A172 (cell line): ENCODE data around the gene PKP3. TPM values are rescaled to one million over a fixed set of nuclear protein-coding genes. Genes with fewer than 3 reads are reported as not detected.

ENCODE experiments used
- DNase-seq: peaks from one replicate; pipeline ENCODE4 v3.0.0-alpha.2; 2015; ENCODE audit warnings: low spot score
- total RNA-seq: library from RNA; depleted of rRNA; stranded (reverse); fragments of >200 nt; shearing (Covaris generic); gene quantifications from 2 replicates; pipeline ENCODE4 v1.2.3, GENCODE V29; 2014; rRNA removed

Gene PKP3
- total RNA-seq, 1 experiment from 2014 or later: 44.0 TPM

DNA sequence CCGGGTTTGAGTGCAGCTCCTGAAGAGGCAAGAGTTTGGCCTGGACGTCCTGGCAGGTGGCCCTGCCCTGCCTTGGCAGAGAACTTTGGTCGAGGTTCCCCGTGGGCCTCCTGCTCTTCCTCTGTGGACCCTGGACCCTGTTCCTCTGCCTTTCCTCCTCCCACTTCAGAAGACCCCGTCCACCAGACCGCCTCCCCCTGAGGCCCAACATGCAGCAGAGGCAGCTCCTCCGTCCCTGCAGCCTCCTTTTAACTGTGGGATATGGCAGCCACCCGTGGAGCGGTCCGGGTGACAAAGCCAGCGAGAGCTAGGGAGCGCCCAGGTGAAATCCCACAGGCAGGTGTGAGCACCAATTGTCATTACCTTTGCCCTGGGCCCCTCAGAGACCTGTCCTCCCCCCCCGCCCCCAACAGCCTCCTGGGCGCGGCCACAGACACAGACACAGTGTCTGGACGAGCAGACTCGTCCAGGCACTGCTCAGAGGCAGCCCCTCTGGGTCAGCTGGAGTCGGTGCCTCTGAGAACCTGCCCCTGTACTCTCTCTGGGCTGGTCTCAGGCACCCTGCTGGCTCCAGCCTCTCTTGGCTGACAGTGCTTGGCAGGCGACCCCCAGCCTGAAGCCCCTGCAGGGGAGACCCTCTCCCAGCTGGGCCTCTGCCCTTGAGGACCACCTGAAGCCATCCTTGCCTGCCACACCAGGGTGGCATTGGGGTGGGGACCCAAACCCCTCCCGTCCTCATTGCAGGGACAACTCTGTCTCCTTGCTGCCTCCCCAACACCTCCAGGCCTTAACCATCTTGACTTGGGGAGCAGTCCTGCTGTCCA, 52.0 kb downstream of the PKP3 start:
- no peak for DNase-seq

- no peak for DNase-seq
Observed at GRCh38 chr11:446891-447290, 52.9 kb downstream of the PKP3 start.

DNA sequence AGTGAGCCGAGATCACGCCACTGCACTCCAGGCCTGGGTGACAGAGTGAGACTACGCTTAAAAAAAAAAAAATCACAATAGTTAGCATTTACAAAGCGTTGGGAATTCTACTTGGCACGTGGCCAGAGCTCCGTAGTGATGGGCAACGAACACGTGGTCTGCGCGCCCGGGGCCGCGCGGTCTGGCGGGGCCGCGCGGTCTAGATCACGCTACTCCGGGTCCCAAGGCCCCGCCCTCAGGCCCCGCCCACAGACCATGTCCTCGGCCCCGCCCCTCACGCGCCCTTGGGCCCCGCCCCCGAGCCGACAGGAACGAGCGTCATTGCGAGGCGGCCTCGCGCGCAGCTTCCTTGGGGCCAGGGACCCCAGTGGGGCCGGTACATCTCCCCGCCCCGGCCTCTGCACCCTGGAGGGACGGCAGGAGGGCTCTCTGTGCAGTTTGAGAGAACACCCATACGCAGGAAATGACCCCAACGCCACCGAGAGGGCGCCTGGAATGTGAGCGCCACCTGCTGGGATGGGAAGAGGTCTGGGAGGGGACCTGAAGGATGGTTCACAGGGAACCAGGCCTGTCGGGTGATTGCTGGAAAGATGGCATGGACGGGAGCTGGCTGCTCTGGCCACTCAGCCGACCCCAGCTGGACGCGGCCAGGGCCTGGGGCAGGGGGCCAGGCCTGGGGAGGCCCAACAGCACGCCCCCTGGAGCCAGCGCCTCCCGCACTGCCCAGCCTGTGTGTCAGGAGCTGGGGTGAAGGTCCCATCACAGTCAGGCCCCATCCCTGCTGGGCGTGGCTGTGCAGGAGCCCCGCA, 54.1 kb downstream of the PKP3 start:
- peak; percentile 88 for DNase-seq

GRCh38 chr11:449889-450808, 56.1 kb downstream of the PKP3 start, which contains the start of gene PTDSS2:
PTDSS2 (plus strand) TSS chr11:450279; CDS start chr11:450456, 177 bp downstream.
- peak; percentile 91 for DNase-seq

DNA sequence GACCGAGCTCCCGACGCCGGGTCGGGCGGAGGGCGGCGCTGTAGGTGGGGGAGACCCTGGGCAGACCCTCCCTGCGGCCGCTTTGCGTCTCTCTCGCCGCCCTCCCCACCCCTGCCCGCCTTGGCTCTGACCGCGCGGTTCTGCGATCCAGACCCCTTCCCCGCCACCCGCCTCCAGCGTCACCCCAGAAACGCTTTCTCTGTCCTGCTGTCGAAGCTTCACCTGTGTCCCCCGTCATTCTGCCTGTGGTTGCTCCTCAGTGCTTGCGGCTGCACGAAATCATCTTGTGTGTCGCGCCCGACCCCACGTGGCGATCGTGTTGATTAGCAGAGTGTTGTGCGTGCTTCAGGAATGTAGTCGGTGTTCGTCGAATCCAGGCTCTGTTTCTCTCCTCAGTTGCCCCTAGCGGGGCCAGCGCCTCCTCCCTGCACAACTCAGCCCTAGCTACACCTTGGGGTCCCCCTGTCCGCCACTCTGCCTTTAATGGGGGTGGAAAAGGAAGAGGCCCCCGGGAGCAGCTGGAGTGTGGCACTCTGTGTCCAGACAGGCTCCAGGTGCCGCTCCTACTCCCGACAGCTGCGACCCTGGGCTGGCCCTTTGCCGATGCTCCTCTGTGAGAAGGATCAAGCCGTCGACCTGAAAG, 56.9 kb downstream of the PKP3 start:
- DNase-seq: peak; percentile 52

- no peak for DNase-seq
Observed at GRCh38 chr11:451738-452137, 57.7 kb downstream of the PKP3 start.

GRCh38 chr11:452203-452744, 58.3 kb downstream of the PKP3 start:
- DNase-seq: no peak

- DNase-seq: no peak
Observed at GRCh38 chr11:452916-453527, 59.0 kb downstream of the PKP3 start.

DNA sequence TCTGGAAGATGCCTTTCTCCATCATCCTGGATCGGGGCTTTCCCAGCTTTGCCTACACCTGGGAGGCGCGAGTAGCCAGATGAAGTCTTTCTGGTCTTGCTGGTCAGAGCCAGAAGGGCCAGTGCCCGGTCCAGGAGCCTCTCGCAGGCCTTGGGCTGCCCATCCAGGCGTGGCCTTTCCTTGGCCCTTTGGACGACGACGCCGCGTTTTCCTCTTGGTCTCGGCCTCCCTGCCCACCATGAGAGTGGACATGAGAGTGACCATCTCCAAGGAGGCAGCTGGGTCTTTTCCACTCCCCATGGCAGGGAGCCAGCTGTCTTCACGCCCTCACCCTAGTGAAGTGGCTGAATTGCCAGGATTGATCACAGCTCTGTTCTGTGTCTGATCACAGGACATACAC, 59.6 kb downstream of the PKP3 start:
- no peak for DNase-seq

- DNase-seq: no peak
Observed at GRCh38 chr11:454043-454442, 60.0 kb downstream of the PKP3 start.

Other genes starting within 250 kb of the PKP3 start
- gene SCGB1C1, start 201.1 kb upstream of the PKP3 start, total RNA-seq: not detected in 2 replicates
- gene BET1L, start 186.8 kb upstream of the PKP3 start, total RNA-seq: 11.9 and 29.8 TPM in 2 replicates
- gene RIC8A, start 186.5 kb upstream of the PKP3 start, total RNA-seq: 276 and 287 TPM in 2 replicates
- gene SIRT3, start 157.9 kb upstream of the PKP3 start, total RNA-seq: 17.5 and 19.7 TPM in 2 replicates
- gene PSMD13, start 157.2 kb upstream of the PKP3 start, total RNA-seq: 279 and 376 TPM in 2 replicates
- not detected in 2 replicates for gene NLRP6, start 115.8 kb upstream of the PKP3 start, total RNA-seq
- gene PGGHG, start 105.1 kb upstream of the PKP3 start, total RNA-seq: 13.0 and 14.2 TPM in 2 replicates
- gene IFITM5, start 94.7 kb upstream of the PKP3 start, total RNA-seq: not detected in 2 replicates
- gene IFITM2, start 86.4 kb upstream of the PKP3 start, total RNA-seq: 17.6 and 22.6 TPM in 2 replicates
- 3.1 and 4.5 TPM in 2 replicates for gene IFITM1, start 80.2 kb upstream of the PKP3 start, total RNA-seq
- gene IFITM3, start 73.3 kb upstream of the PKP3 start, total RNA-seq: 63.1 and 73.6 TPM in 2 replicates
- gene B4GALNT4, start 24.7 kb upstream of the PKP3 start, total RNA-seq: 27.9 and 40.8 TPM in 2 replicates
- 3.8 and 3.9 TPM in 2 replicates for gene SIGIRR, start 20.8 kb downstream of the PKP3 start, total RNA-seq
- 0.19 TPM in 1 of 2 replicates, not detected in the other for gene ANO9, start 47.8 kb downstream of the PKP3 start, total RNA-seq
- gene PTDSS2, start 56.1 kb downstream of the PKP3 start, total RNA-seq: 29.7 and 30.4 TPM in 2 replicates
- 299 and 316 TPM in 2 replicates for gene RNH1, start 113.0 kb downstream of the PKP3 start, total RNA-seq
- 74.6 and 99.9 TPM in 2 replicates for gene HRAS, start 141.4 kb downstream of the PKP3 start, total RNA-seq
- not detected in 2 replicates for gene LRRC56, start 143.3 kb downstream of the PKP3 start, total RNA-seq
- 2.4 and 4.4 TPM in 2 replicates for gene LMNTD2, start 166.5 kb downstream of the PKP3 start, total RNA-seq
- gene RASSF7, start 166.8 kb downstream of the PKP3 start, total RNA-seq: 24.9 and 43.9 TPM in 2 replicates
- 12.8 and 14.9 TPM in 2 replicates for gene PHRF1, start 182.3 kb downstream of the PKP3 start, total RNA-seq
- gene IRF7, start 221.7 kb downstream of the PKP3 start, total RNA-seq: 6.4 and 12.0 TPM in 2 replicates
- not detected in 2 replicates for gene CDHR5, start 230.7 kb downstream of the PKP3 start, total RNA-seq
- not detected in 2 replicates for gene SCT, start 233.0 kb downstream of the PKP3 start, total RNA-seq
- gene DRD4, start 243.1 kb downstream of the PKP3 start, total RNA-seq: not detected in 2 replicates